Measurements from ENCODE around the gene MORN1.

DNA sequence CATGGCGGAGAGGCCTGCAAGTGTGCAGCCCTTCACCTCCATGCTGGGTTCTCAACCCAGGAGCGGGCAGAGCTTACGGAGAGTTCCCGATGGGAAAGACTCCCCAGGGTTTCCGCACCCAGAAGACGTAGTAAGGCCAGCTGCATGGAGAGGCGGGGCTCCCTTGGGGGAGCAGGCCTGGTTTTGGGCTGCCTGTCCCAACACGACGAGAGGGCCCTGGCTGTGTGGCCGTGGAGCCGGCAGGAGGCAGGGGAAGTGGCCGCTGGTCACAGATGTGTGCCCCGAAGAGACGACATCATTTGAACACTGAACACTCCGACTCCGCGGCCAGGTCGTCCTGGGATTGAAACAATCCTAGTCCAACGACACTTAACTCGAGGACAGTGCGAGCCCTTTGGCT, 57.0 kb downstream of the MORN1 start:
- TF ChIP-seq, protein P1, sequence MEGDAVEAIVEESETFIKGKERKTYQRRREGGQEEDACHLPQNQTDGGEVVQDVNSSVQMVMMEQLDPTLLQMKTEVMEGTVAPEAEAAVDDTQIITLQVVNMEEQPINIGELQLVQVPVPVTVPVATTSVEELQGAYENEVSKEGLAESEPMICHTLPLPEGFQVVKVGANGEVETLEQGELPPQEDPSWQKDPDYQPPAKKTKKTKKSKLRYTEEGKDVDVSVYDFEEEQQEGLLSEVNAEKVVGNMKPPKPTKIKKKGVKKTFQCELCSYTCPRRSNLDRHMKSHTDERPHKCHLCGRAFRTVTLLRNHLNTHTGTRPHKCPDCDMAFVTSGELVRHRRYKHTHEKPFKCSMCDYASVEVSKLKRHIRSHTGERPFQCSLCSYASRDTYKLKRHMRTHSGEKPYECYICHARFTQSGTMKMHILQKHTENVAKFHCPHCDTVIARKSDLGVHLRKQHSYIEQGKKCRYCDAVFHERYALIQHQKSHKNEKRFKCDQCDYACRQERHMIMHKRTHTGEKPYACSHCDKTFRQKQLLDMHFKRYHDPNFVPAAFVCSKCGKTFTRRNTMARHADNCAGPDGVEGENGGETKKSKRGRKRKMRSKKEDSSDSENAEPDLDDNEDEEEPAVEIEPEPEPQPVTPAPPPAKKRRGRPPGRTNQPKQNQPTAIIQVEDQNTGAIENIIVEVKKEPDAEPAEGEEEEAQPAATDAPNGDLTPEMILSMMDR (IDR thresholded peaks at IDR 0.05; ENCODE audit: low read length), result no peak
- TF ChIP-seq EZH2 (IDR thresholded peaks at IDR 0.05; ENCODE audit: borderline replicate concordance, low read length), result no peak

All from OCI-LY1 (cell line).